GOT3 (cell line): Measurements from ENCODE around the gene KRT82.

Source experiments
- DNase-seq: peaks from one replicate; lab custom pipeline; 2025; ENCODE audit warnings: mixed read lengths; lab: John Stamatoyannopoulos, UW

KRT82 gene

DNA sequence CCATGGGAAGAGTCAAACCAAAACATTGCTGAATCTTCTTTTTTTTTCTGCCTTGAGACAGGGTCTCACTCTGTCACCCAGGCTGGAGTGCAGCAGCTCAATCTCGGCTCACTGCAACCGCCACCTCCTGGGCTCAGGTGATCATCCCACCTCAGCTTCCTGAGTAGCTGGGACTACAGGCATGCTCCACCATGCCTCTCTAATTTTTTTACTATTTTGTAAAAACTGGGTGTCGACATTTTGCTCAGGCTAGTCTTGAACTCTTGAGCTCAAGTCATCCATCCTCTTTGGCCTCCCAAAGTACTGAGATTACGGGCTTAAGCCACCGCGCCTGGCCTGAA, 29.5 kb upstream of the KRT82 start:
- DNase-seq, result no peak

DNA sequence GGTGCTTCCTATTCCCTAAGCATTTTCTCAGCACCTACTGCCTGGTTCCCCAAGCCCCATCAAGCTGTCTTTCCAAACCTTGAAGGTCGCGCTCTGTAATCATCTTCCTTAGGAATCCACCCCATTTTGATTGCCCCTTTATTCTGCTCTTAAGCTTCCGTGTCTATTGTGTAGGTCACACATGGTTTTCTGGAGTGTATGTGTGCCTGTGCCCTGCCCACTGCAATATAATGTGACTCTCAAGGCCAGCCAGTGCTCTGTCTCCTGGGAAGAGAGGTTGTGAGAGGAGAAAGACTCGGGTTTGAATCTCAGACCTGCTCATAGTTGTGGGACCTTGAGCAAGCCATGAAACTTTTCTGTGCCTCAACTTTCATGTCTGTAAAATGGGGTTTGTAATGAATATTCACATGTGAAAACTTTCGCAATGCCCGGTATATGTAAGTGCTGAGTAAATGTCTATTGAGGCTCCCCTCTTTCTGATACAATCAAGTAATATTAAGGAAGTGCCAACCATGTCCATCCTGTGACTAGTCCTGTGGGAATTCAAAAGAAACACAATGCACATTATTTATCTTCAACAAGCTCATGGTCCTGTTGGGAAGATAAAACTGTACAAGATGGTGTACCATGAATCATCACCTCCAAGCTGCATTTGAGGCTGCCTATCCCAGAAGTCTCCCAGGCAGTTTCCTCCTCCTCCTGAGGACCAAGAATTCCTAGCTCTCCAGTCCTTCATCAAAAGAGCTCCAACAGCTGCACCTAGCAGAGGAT, 28.8 kb upstream of the KRT82 start:
- DNase-seq, result no peak

DNA sequence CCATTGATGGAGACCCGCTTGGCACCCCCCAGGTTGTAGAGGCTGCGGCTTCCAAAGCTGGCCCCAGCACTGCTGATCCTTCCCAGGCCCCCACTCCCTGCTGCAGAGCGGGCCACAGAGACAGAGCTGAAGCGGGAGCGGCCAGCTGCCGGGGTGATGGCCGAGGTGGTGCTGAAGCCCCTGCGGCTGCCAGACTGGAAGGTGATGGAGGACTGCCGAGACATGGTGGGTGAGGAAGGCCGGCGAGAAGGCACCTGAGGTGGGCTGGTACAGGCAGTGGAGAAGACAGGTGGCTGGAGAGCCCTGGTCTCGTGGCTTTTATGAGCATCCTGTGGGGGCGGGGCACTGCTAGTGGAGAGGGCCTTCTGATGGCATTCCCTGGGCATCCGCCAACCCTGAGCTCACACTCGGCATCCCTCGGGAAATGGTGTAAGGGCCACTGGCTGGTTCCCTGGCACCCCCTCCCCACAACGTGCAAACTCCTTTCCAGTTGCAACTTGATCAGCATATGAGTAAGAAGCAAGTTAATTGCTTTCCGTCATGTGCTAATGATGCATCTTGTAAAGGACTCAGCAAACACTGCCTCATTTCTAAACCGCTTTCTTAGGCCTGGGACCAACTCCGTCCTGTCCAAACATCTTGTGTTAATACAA, 28.1 kb upstream of the KRT82 start, which contains the start of gene KRT75:
Gene KRT75 (minus strand): TSS at position 291 of the 653 bp plus-strand sequence. CDS start 67 bp downstream, at position 224.
- no peak for DNase-seq

DNA sequence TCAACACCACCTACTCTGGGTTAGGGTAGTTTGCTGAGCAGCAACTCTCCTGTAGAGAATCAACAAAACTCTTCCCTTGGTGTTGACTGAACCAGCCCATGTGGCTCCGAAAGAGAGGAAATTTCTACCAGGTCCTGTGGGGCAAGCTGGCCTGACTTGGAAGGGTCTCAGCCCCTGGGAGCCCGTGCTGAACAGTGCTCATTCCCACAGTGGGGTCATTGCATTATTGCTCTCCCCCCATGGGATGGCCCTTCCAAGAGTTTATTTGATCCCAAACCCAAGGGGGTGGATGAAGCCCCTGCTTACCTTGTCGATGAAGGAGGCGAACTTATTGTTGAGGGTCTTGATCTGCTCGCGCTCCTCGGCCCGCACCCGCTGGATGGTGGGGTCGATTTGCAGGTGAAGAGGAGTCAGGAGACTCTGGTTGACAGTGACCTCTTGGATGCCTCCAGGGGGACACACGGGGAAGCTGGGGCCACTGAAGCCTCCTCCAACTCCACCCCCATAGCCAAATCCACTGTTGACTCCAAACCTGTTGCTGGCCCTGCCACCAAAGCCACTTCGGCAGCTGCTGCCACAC, 27.5 kb upstream of the KRT82 start:
- no peak for DNase-seq

DNA sequence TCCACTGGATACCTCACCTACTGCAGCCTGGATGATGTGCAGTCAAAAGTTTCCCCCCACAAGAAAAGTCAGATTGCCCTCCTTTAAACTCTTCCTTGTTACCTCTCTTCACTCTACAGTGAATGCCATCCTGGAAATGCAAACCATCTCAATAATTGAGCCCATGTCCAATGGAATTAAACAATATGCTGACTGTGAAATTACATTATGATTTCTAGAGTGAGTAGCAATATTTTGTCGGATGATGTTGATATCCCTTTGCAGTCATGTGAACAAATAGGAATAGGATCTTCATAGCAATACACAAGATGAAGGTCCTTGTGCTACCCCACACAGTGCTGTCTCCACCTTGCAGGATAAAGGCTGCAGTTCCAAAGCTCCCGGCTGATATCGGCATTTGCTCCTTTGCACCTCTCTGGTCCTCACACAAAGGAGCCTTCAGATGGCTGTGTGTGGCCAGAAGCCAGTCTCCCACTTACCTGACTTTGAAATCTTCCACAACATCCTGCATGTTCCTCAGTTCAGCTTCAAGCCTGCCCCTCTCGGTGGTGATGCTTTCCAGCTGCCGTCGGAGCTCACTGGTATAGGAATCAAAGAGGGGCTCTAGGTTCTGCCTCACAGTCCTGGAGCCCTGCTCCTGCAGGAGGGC, 26.5 kb upstream of the KRT82 start:
- DNase-seq, result no peak

DNA sequence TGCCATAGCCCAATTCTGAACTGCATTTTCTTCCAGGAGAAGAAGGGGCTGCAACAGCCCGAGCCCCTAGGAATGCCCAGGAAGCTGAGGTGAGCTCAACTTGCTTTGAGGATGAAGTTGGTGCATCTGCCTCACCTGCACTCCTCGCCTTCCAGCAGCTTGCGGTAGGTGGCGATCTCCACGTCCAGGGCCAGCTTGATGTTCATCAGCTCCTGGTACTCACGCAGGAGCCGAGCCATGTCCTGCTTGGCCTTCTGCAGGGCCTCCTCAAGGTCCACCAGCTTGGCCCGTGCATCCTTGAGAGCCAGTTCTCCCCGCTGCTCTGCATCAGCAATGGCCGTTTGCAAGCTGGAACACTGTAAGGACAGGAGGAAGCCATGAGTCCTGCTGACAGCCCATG, 22.0 kb upstream of the KRT82 start:
- DNase-seq, result no peak

DNA sequence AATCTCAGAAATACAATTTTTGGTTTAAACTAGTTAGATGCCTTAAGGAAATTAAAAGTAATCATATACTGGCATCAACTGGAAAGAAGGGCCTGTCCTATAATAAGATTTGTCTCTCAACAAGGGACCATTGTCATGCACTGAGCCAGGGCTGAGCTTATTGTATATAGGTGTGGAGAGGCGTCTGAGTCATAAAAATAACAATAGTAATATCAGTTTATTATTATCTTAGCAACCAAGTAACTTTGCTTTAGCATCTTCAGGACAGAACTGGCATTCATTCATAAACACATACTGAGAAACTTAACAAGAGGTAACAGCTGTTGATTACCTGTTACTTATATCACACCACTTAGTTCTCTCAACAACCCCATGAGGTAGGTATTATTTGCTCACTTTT, 20.9 kb upstream of the KRT82 start:
- DNase-seq, result no peak

DNA sequence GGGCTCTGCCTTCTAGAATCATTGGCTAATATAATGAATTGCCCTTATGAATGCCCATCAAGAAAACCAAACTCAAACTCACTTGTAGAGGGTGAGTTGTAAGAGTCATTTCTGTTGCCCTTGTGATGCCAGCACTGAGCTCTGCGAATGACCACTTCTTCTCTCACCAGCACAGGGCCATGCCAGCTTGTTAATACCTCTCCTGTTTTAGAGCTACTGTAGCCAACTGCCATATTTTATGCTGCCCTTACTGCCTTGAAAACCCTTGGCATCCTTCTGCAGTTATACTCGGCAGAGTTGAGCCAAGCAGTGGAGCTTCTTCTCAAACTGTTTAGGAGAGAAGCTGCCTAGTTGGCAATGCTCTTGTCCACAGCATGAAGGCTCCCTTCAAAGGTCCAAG, 19.9 kb upstream of the KRT82 start:
- no peak for DNase-seq

DNA sequence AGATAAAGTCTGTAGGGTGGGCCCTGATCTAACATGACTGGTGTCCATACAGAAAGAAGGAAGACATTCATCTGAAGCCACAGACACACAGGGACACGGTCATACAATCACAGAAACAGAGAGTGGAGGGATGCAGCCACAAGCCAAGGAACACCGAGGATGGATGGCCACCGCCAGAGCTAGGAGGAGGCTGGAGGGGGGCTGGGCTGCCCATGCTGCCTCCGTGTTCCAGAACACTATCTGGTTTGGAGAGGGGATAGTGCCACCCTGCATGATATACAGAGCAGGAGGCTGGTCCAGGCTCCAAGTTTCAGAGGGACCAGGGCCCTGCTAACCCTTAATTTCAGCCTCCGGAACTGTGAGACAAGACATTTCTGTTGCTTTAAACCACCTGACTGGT, 19.3 kb upstream of the KRT82 start:
- no peak for DNase-seq

DNA sequence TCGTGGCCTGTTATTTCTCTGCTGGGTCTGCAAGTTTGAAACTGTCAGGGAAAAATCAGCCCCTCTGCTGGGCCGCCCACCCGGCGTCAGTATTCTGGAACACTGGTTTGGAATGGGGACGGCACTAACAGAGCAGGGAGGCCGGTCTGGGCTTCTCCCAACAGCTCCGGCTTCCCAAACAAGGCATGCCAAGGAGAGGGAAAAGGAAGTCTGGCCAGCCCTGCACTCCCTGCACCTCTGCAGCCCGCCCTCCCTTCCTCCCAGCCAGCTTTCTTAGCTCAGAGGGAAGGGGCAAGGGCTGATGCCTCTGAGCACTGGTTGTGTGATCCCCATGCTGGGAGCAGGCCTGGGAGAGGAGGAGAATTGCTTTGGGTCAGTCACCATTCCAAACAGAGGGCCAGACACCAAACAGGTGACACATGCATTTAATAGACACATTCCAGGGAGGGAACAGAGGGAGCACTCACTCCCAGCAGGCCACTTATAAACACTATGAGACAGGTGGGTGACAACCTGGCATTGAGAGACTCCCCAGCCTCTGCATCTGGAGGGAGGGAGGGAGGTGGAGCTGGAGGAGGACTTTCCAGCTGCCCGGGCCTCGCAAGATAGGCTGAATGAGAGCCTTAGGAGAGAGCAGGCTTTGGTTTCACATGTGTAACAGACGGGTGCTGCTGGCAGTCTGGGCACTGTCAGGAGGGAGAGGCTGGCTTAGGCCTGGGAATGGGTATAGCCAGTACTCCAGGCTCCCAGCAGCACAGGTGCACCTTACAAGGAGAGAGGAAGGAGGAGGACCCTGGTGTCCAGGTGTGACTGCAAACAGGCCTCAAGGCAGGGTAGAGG, 17.7 kb upstream of the KRT82 start:
- no peak for DNase-seq

DNA sequence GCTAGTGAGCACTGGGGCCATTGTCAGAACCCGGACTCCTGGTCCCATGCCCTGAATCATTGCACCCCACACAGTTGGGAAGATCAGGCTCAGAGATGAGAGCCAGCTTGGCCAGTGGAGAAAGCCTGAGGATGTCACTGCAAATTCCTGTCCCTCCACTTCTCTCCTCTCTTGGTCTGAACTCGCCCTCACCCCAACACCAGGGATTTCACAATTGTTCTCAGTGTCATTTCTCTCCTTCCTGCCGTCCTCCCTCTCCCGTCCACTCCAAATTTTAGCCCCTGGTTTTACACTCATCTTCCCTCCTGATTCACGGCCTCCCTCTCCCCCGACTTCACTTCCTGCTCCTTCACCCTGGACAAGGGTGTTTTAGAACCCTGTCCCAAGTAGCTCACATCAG, 16.9 kb upstream of the KRT82 start:
- no peak for DNase-seq

DNA sequence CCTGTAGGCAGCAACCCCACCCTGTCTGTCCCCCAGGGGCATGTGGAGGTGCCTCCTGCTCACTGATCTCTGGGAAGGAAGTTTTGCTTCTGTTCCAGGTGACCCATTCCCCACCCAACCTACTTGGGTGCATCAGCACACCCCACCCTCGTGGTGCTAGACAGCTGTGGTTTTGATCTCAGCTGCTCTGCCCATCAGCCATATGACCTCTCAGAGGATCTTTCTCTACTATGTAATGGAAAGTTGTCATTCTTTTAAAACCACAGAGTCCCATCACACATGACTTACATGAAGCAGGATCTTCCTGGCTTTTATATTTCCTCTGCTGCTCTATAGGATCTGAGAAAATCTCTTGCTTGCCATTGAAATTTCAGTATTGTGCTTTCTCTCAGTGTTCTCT, 13.5 kb upstream of the KRT82 start:
- DNase-seq, result no peak

DNA sequence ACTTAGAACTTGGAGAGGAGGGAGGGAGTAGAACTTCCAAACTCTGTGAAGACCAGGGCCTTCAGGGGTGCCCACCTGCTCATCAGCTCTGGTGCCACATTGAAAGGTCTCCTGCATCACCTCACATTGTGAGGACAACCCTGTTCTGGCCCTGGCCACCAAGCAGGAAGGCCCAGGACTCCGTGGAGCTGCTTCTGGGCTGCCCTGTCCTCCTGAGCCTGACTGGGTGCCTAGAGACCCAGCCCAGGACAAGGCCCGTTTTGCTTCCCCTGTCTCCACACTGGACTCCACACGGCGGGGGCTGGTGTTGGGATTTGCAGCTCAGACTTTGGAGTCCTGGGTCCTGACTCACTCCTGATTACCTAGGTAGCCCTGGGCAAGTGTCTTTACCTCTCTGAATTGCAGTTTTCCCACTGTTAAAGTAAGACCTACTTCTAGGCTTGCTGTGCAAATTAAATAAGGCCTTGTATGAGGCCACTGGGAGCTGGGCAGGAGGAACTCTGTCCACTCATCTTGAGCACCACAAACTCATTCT, 12.5 kb upstream of the KRT82 start:
- DNase-seq, result no peak

DNA sequence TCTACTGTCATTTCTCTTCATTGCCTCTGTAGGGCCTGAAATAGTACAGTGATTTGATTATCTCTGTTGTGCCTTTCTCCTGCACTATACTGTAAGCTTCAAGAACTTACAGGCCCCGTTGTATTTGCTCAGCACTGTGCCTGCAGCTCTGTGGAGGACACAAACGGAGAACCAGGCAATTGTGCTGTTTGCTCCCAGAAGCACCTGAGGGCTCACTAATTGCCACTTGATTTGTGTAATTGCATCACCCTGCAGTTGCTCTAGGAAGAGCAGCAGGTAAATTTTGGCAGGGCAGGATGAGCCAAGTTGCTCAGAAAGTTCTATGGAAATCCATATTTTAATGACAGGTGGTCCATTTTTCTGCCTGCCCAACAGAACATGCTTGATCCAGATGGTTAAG, 11.6 kb upstream of the KRT82 start:
- DNase-seq, result no peak

DNA sequence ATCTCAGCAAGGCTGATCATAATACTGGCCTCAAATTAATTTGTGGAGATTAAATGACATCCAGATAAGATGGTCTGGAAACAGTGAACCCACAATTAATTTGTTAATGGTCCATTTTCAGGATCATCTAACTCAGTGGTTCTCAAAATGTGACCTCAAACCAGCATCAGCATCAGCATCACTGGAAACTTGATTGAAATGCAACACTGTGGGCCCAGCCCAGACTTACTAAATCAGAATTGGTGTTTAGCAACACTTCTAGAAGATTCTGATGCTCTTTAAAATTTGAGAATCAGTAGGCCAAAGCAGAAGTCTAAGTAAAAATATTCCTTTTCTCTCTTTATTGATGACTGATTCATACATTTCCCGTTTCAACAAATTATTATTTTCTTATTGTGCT, 10.7 kb upstream of the KRT82 start:
- DNase-seq, result no peak

DNA sequence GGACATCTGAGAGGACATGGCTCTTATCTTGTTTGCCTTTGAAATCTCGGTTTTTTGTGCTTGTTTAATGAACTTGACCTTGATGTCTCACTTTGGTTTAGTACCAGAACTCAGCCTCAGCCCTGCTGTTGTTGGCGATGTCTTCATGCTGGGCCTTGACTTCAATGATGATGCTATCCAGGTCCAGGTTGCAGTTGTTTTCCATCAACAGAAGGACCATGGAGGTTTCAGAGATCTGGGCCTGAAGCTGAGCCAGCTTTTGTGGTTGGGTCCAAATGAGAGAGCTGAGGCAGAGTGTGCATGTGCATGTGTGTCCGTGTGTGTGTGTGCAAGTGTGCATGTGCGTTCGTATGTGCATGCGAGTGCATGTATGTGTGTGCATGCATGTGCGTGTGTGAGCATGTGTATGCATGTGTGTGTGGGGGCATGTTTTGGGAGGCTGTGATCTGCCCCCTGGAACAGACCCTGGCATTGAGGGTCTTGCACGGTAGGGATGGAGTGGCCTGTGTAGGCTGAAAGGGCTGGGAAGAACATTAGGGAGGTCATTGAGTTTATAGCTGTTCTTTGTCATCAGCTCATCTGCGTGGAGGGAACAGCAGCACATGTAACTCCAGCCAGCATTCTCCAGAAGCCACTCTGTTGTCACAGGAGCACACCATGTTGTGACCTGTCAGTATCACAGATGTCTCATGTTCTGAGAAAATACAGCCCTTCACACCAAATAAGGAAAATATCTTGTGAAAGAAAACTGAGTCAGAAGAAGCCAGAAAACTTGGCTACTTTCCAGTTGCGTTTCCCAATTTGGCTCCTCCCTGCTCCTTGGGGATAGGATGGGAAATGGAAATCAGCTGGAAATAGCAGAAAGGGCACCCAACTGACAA, 10.0 kb upstream of the KRT82 start:
- no peak for DNase-seq

DNA sequence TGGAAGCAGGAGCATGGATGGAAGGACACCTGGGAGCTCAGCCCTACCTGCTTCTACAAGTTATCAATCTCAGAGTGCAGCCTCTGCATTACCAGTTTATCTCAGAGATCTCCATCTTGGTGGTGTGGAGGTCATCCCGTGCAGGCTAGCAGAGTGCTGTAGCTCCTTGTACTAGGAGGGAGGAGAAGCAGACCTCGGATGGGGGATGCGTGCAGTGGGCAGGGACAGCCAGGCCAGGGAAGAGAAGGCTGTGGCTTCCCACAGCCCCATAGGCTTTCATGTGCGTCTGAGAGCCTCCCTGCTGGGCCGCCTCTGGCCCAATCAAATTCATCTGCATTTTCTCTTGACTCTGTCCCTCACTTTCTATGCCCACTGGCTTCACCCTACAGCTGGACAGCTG, 8.8 kb upstream of the KRT82 start:
- DNase-seq, result no peak

DNA sequence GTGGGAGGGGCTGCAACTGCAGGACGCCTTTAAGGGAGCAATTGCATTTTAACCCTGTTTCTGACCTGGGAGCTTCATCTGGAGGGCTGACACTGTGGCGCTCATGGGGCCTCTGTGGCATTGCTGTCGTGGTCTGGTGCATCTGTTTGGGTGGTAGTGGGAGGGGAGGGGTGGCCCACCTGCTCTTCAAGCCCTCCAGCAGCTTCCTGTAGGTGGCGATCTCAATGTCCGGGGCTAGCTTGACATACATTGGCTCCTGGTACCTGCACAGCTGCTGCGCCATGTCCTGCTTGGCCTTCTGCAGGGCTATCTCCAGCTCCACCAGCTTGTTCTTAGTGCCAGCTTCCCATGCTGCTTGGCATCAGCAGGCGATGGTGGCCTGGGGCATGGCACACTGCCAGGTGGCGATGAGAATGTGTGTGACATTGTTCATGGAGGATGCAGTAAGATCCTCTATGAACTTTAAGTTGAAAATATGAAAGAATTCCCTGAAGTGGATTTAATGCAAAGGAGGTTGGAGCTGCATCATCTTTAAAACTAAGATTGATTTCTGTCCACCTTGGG, 7.7 kb upstream of the KRT82 start:
- no peak for DNase-seq

DNA sequence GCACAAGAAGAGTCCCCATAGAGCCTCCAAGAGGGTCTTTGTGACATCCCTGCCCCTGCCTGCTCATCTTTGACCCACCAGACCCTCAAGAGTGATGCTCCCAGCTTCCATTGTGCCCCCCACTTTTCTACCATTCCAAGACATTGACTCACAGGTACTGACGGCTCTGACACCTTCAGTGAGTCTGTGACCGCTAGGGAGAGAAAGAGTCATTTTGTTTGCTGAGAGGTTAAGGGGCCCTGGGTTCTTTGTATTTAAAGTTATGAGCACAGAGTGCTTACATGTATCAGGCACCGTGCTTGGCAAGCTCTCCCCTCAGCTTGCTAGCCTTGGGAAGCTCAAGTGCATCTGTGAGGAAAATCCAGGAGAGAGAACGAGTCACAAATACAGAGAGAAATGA, 7.1 kb upstream of the KRT82 start:
- no peak for DNase-seq

DNA sequence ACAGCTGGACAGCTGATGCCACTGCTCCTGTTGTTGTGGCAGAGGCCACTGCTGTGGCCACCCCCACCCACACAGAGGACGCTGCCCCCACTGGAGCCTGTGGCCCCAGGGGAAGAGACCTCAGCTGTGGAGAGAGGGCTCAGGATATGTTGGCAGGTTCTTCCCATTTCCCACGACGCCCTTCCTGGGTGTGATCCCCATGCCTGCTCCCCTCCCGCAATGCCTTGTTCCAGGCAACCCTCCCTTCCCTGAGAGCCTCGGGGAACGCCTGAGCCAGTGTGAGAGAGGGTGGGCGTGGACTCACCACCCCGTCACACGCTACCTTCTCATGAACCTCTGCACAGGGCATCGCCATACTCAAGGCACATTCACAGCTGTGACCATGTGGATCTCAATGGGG, 5.7 kb upstream of the KRT82 start:
- no peak for DNase-seq
